ENCODE results near the gene LMO1. TPM values are rescaled to one million over a fixed set of nuclear protein-coding genes. Genes with fewer than 3 reads are reported as not detected.

The LMO1 gene
- polyA plus RNA-seq, 3 donors = not detected

GRCh38 chr11:8285228-8285627, 21.6 kb upstream of the LMO1 start:
- TF ChIP-seq, protein P1, sequence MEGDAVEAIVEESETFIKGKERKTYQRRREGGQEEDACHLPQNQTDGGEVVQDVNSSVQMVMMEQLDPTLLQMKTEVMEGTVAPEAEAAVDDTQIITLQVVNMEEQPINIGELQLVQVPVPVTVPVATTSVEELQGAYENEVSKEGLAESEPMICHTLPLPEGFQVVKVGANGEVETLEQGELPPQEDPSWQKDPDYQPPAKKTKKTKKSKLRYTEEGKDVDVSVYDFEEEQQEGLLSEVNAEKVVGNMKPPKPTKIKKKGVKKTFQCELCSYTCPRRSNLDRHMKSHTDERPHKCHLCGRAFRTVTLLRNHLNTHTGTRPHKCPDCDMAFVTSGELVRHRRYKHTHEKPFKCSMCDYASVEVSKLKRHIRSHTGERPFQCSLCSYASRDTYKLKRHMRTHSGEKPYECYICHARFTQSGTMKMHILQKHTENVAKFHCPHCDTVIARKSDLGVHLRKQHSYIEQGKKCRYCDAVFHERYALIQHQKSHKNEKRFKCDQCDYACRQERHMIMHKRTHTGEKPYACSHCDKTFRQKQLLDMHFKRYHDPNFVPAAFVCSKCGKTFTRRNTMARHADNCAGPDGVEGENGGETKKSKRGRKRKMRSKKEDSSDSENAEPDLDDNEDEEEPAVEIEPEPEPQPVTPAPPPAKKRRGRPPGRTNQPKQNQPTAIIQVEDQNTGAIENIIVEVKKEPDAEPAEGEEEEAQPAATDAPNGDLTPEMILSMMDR (IDR thresholded peaks at IDR 0.05) = no peak
- no peaks in the 10 kb centered on the region for H3K4me1 ChIP-seq (ENCODE audit: control insufficient read depth in 1 of 2, insufficient read depth in 2 of 2, low read length in 2 of 2)
- WGBS (ENCODE audit: insufficient coverage) = 92% methylated on average over 2 of the region's 3 CpGs
- no peaks in the 10 kb centered on the region for H4K20me1 ChIP-seq (ENCODE audit: insufficient read depth, low read length)
- no peak overlapping the region for H3K9ac ChIP-seq (ENCODE audit: insufficient read depth, low read length, poor library complexity, severe bottlenecking)
- Mint-ChIP-seq H3K4me3 (no peak overlapping the region), H3K9me3 (no peaks in the 10 kb centered on the region), H3K27me3 (ENCODE audit: low read depth in 3 of 3) (peaks cover 5 to 21% (median 14%) of the 10 kb centered on the region in 3 donors), H3K36me3 (no peaks in the 10 kb centered on the region), H3K4me1 (peaks cover 7% of the 10 kb centered on the region), H3K27ac (no peak overlapping the region)
- H3K4me3 ChIP-seq (replicated peaks in 1 of 3; ENCODE audit: low read depth in 2 of 3, low read length in 3 of 3) = no peak overlapping the region
- no peaks in the 10 kb centered on the region for H3K79me2 ChIP-seq (ENCODE audit: insufficient read depth, low read length)
- H3K27ac ChIP-seq (ENCODE audit: low read depth in 1 of 2, low read length in 2 of 2) = no peak overlapping the region
- no peak overlapping the region for H3K4me2 ChIP-seq (replicated peaks; ENCODE audit: extremely low read depth, low read length, poor library complexity, severe bottlenecking)
- H3K36me3 ChIP-seq (replicated peaks in 1 of 2; ENCODE audit: control insufficient read depth in 1 of 2, insufficient read depth in 2 of 2, low read length in 2 of 2) = no peaks in the 10 kb centered on the region
- H3K9me3 ChIP-seq (replicated peaks in 1 of 2; ENCODE audit: control insufficient read depth in 1 of 2, insufficient read depth in 1 of 2, low read length in 2 of 2) = no peaks in the 10 kb centered on the region
- no peak overlapping the region for H2AFZ ChIP-seq (ENCODE audit: insufficient read depth, low read depth, low read length, poor library complexity, severe bottlenecking)
- peaks cover 10 to 28% of the 10 kb centered on the region in 2 donors for H3K27me3 ChIP-seq (ENCODE audit: control insufficient read depth in 2 of 2, insufficient read depth in 2 of 2, low read length in 2 of 2)
- intact Hi-C loops (cut with micrococcal nuclease) = no loop called here
- no peak for DNase-seq

DNA sequence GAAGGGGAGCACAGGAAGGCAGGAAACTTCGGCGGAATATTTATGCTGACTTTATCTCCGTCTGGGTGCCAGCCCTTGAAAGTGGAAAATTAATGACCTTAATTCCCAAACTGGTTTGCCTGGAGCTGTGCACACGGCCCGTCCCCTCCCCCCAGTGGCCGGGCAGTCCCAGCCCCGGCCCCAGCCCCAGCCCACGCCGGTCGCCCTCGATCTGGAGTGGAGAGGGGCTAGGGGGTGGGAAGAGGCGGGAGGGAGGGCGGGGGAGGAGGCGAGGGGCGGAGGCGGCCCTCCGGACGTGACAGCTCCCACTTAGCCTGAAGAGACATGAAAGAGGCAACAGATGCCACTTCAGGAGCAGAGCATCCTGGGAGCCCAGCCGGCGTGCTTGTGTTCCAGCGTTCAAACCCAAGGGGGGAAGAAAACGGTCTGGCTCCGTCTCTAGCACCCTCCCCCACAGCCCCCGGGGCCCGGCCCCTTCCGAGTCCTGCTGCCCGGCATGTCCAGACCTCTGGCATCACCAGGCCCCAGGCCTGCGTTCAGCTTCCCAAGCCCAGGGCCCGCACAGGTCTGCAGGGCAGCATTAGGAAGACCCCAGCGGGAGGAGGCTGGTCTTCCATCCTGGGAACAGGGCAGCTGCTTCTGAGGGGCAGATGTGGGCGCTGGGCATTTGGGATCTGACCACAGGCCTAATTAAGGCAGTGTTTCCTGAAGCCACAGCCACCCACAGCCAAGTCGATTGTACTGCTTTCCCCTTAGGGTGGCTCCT, 20.0 kb upstream of the LMO1 start:
- H3K79me2 ChIP-seq (ENCODE audit: insufficient read depth, low read length) = no peaks in the 10 kb centered on the region
- no peak overlapping the region for H3K27ac Mint-ChIP-seq
- H3K9me3 ChIP-seq (replicated peaks in 1 of 2; ENCODE audit: control insufficient read depth in 1 of 2, insufficient read depth in 1 of 2, low read length in 2 of 2) = no peaks in the 10 kb centered on the region
- no peak overlapping the region for H3K9ac ChIP-seq (ENCODE audit: insufficient read depth, low read length, poor library complexity, severe bottlenecking)
- no peaks in the 10 kb centered on the region for H3K36me3 Mint-ChIP-seq
- H3K27ac ChIP-seq (ENCODE audit: low read depth in 1 of 2, low read length in 2 of 2) = no peak overlapping the region
- whole genome bisulfite sequencing (ENCODE audit: insufficient coverage) = 37% methylated on average over 10 of the region's 32 CpGs
- peaks cover 5 to 21% (median 14%) of the 10 kb centered on the region in 3 donors for H3K27me3 Mint-ChIP-seq (ENCODE audit: low read depth in 3 of 3)
- peaks cover 0 to 5% (median 0%) of the 10 kb centered on the region in 7 donors for H3K9me3 Mint-ChIP-seq
- peaks cover 7% of the 10 kb centered on the region for H3K4me1 Mint-ChIP-seq
- no peaks in the 10 kb centered on the region for H3K36me3 ChIP-seq (replicated peaks in 1 of 2; ENCODE audit: control insufficient read depth in 1 of 2, insufficient read depth in 2 of 2, low read length in 2 of 2)
- DNase-seq = no peak
- TF ChIP-seq, protein P1 (IDR thresholded peaks at IDR 0.05) = no peak
- H3K4me1 ChIP-seq (ENCODE audit: control insufficient read depth in 1 of 2, insufficient read depth in 2 of 2, low read length in 2 of 2) = no peaks in the 10 kb centered on the region
- H2AFZ ChIP-seq (ENCODE audit: insufficient read depth, low read depth, low read length, poor library complexity, severe bottlenecking) = no peak overlapping the region
- H3K4me3 Mint-ChIP-seq = no peak overlapping the region
- no peak overlapping the region for H3K4me2 ChIP-seq (replicated peaks; ENCODE audit: extremely low read depth, low read length, poor library complexity, severe bottlenecking)
- H3K4me3 ChIP-seq (replicated peaks in 1 of 3; ENCODE audit: low read depth in 2 of 3, low read length in 3 of 3) = no peak overlapping the region
- peaks cover 10 to 28% of the 10 kb centered on the region in 2 donors for H3K27me3 ChIP-seq (ENCODE audit: control insufficient read depth in 2 of 2, insufficient read depth in 2 of 2, low read length in 2 of 2)
- no peaks in the 10 kb centered on the region for H4K20me1 ChIP-seq (ENCODE audit: insufficient read depth, low read length)
- intact Hi-C loops (cut with micrococcal nuclease) = no loop called here

Data from CD14-positive monocyte (primary cell).